HG02981 (cell line): ENCODE data around the gene TRAPPC2.
"Not testable (repeated sequence)": the region's sequence is repeated elsewhere in the genome, so short reads cannot be mapped to it uniquely, and the experiment has no call there.

Experiments used
- ATAC-seq: cut with Tn5 transposase; IDR thresholded peaks from one replicate; pipeline ENCODE4 v1.9.1; 2021; ENCODE audit warnings: mild to moderate bottlenecking, moderate library complexity; ENCODE audit not compliant: unreplicated experiment

TRAPPC2 gene

DNA sequence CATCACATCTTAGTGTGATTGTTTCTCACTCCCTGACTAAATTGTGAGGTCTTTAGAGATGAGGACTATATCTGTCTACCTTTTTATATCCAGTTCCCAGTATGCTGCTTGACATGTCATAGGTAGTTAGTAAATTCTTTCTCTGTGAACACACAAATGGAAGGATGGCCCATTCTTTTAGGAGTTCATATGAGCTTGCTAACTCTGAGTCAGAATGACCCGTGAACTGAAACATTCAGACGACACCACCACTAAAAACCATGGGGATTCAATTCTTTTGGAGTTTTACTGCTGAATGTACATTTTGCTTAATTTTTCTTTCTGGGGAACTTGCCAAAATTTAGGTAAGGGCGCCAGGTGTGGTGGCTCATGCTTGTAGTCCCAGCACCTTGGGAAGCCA is 14.1 kb upstream of the TRAPPC2 start:
- ATAC-seq = no peak

- ATAC-seq = no peak
These were observed 13.4 kb upstream of the TRAPPC2 start for GRCh38 chrX:13747836-13748235.

GRCh38 chrX:13742397-13743176 is 8.2 kb upstream of the TRAPPC2 start:
- ATAC-seq = peak; percentile 91

GRCh38 chrX:13741695-13742094 is 7.3 kb upstream of the TRAPPC2 start:
- no peak for ATAC-seq

- ATAC-seq = no peak
These were observed 914 bp downstream of the TRAPPC2 start for GRCh38 chrX:13733506-13733905.

GRCh38 chrX:13732246-13733067 is 2.0 kb downstream of the TRAPPC2 start:
- ATAC-seq = no peak

DNA sequence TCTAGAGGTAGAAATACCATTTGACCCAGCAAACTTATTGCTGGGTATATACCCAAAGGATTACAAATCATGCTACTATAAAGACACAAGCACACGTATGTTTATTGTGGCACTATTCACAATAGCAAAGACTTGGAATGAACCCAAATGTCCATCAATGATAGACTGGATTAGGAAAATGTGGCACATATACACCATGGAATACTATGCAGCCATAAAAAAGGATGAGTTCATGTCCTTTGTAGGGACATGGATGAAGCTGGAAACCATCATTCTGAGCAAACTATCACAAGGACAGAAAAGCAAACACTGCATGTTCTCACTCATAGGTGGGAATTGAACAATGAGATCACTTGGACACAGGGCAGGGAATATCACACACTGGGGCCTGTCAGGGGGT is 3.9 kb downstream of the TRAPPC2 start:
- ATAC-seq = not testable (repeated sequence)

GRCh38 chrX:13726583-13726982 is 7.8 kb downstream of the TRAPPC2 start:
- ATAC-seq = not testable (repeated sequence)

DNA sequence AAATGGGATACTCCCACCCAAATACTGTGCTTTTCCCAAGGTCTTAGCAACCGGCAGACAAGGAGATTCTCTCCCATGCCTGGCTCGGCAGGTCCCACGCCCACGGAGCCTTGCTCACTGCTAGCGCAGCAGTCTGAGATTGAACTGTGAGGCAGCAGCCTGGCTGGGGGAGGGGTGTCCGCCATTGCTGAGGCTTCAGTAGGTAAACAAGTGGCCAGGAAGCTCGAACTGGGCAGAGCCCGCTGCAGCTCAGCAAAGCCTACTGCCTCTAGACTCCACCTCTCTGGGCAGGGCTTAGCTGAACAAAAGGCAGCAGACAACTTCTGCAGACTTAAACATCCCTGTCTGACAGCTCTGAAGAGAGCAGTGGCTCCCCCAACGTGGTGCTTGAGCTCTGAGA is 9.5 kb downstream of the TRAPPC2 start:
- not testable (repeated sequence) for ATAC-seq

DNA sequence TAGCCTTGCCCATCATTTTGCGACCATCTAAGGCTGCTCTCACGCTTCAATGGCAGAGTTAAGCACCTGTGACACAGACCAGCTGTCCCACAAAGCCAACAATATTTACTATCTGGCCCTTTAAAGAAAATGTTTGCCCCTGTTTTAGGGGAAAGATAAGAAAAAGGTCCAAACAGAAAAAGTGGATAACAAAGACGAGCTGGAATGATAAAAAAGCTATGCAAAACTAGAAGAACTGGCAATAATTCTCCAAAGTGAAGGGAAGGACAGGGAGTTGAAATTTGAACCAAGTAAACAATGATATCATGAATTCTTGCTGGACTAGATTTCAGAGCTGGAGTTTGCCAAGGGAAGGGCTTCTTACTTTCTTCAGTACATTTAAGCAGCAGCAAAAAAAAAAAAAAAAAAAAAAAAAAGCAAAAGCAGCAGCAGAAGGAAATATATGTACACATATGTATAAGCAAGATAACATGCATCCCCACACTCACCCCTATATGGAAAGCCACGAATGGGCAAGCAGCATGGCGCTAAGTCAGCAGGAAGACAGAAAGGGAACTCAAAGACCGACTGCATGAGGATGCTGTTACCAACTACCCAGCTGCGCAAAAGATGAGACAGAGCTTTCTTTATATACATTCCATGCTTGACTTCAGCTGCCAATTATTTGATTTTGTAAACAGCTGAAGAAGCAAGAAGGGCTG is 12.5 kb downstream of the TRAPPC2 start:
- no peak for ATAC-seq

- ATAC-seq = no peak
These were observed 13.0 kb downstream of the TRAPPC2 start for GRCh38 chrX:13721371-13721770.

- no peak for ATAC-seq
These were observed 15.1 kb downstream of the TRAPPC2 start for GRCh38 chrX:13719192-13719856.

GRCh38 chrX:13717700-13718472 is 16.5 kb downstream of the TRAPPC2 start:
- ATAC-seq = no peak

DNA sequence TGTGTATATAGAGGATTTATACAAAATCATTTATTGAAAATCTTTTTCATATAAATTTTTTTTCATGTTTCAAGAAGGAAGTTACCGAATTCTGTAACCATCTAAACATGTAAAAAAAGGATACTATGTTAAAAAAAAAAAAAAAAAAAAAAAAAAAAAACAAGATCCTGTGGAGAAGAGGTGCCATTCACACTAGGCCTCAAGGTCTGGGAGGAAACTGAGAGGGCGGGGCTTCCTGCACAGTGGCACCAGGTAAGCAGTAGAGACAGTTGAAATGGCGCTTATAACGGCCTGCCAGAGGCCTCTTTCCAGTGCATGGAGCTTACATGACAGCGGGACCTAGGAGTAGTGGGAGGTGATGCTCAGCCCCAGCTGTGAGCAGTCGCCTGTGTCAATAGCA is 17.5 kb downstream of the TRAPPC2 start:
- ATAC-seq = no peak

DNA sequence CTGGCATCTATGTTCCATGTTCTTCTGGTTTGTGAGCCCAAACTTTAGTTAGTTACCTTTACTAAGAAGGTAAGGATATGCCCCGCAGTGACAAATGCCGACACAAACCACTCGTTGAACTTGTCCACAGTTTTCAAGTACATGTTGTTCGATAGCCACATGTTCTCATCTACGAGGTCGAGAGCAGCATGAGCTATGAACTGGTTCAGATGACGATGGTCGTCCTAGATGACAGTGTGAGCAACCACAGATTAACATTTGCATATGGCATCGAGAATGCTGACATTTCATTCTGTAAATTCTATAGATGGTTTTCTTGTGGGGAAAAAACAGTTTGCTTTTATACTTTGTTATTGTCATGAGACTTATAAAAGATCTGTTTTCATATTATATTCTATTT is 18.0 kb downstream of the TRAPPC2 start:
- no peak for ATAC-seq

DNA sequence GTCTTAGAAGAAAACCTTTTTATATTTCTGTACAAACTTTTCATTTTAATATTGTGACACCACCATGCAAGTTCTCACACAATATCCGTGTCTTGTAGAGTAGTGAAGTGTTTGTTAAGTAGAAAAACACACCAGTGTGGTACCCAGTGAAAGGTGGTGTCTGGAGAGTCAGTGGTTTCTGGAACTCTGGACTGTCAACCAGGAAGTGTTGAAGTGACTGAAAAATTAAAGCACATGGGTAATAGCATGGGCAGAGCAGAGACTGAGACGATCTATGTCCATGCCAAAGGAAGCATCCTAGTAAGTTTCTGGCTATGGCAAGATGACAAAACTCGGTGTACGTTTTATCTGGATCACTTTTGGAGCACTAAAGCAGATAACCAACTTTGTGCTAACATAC is 23.3 kb downstream of the TRAPPC2 start:
- ATAC-seq = no peak

GRCh38 chrX:13703589-13703988 is 30.8 kb downstream of the TRAPPC2 start:
- ATAC-seq = no peak

DNA sequence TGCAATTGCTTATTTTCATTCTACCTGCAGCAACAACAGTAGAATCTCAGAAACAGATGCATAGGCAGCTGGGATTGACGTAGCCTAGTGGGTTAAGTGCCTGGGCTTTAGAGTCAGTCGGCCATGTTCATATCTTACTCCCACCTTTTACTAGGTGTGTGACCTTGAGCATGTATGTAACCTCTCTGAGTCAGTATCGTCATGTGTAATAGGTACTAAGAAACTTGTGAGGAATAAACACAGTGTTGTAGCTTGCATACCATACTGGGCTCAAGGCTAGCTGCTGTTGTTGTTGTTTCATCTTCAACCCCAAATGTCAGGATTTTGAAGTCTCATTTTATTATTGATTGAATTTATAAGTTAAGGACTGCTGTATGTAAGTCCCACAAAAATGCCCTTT is 31.3 kb downstream of the TRAPPC2 start:
- ATAC-seq = no peak

- no peak for ATAC-seq
These were observed 32.2 kb downstream of the TRAPPC2 start for GRCh38 chrX:13702111-13702789.

- no peak for ATAC-seq
These were observed 34.0 kb downstream of the TRAPPC2 start for GRCh38 chrX:13700380-13700779.
